EL (cell line): Measurements from ENCODE around the gene RNF213.

Experiments used
- DNase-seq: peaks from one replicate; pipeline ENCODE4 v3.0.0-alpha.2; 2016

Gene RNF213

GRCh38 chr17:80441133-80441578 lies 180.5 kb downstream of the RNF213 start:
- DNase-seq = peak; percentile 31

DNA sequence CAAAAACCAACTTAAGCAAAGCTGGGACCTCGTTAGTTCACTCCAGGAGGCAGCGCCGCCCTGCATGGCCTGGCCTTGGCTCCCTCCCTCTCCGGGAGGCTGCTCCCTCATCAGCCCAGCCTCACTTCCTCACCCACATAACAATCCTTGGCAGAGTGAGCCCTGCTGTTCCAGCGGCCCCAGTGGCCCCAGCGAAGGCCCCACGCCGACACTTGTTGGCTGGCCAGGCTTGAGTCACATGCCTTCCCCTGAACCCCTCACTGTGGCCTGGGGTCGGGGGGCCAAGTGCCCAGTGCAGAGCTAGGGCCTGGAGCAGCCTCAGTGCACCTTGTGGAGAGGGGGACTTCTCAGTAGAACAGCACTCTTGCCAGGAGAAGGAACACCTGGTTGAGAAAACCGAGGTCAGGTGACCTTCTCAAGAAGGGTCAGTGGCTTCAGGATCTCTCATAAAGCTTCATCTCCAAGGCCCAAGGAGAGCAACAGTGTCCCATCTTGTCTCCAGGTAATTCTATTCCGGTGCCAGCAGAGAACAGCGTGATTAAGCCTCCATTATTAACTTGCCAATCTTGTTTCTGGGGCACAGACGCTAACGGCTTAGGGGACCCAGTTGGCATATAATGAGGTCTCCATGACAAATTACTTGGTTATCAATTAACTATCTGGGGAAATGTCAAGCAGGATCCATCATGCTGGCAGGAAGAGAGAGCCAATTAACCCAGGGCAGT lies 181.1 kb downstream of the RNF213 start:
- no peak for DNase-seq

- no peak for DNase-seq
Observed at GRCh38 chr17:80442323-80442659, 181.6 kb downstream of the RNF213 start.

GRCh38 chr17:80442764-80443163 lies 182.1 kb downstream of the RNF213 start:
- DNase-seq = no peak

DNA sequence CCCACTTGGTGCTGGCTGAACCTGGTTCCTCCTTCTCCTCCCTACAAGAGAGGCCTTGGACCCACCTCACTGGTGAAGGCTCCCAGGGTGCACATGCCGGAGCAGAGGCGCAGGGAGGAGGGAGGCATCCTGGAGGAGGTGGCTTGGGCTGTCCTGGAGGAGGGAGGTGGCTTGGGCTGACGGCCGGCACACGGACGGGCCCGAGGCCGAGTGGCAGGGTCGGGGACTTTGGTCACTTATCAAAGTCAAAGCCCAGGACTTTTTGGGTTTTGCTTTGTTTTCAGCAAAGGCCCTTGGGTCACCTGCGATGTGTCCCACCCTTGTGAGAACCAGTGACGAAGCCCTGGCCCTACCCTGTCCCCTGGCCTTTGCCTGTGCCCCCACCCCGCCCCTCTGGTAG lies 182.8 kb downstream of the RNF213 start:
- no peak for DNase-seq

GRCh38 chr17:80443916-80444643 lies 183.4 kb downstream of the RNF213 start:
- no peak for DNase-seq

DNA sequence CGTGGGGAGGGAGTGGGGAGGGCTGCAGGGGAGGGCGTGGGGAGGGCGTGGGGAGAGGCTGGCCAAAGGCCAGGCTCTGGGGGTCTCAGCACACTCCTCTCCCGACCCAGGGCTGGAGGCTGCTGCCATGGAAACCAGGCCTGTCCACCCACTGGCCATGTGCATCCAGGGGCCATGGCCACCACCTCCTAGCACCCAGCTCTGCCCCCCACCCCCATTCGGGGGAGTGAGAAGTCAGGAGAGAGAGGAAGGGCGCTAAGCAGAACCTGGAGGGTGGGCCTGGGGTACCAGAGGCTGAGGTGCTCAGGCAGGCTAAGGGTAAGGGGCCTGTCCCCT lies 184.0 kb downstream of the RNF213 start:
- DNase-seq = no peak

DNA sequence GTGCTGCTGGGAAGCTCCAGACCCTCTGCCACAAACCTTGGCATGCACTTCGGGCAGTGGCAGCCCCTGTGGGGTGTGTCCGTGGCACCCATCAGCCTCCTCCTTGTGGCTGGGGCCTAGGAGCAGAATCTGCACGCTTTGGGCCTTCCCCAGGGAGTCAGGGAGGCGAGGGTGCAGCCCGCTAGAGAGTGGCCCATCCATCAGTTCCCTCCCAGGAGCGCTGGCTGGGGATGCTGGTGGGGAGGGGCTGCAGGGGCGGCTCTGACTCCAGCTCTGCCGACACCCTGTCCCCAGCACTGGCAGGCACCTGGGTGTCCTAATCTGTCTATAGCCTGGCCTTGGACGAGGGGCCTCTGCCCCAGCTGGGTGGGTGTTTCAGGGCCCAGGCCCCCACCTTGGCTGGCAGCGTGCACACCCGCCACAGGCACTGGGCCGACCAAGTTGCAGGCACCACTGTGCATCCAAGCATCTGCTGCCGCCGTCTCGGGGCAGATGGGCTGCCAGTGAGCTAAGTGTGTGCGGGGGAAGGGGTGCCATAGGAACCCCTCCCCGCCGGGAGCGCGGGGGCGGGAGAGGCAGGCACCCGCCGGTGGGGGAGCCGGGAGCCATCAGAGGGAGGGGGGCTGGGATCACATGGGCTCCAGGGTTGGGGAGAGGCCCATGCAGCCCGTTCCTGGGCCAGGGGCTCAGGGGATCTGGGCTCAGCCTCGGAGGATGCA lies 184.5 kb downstream of the RNF213 start:
- no peak for DNase-seq

GRCh38 chr17:80445726-80446110 lies 185.1 kb downstream of the RNF213 start:
- DNase-seq = no peak

DNA sequence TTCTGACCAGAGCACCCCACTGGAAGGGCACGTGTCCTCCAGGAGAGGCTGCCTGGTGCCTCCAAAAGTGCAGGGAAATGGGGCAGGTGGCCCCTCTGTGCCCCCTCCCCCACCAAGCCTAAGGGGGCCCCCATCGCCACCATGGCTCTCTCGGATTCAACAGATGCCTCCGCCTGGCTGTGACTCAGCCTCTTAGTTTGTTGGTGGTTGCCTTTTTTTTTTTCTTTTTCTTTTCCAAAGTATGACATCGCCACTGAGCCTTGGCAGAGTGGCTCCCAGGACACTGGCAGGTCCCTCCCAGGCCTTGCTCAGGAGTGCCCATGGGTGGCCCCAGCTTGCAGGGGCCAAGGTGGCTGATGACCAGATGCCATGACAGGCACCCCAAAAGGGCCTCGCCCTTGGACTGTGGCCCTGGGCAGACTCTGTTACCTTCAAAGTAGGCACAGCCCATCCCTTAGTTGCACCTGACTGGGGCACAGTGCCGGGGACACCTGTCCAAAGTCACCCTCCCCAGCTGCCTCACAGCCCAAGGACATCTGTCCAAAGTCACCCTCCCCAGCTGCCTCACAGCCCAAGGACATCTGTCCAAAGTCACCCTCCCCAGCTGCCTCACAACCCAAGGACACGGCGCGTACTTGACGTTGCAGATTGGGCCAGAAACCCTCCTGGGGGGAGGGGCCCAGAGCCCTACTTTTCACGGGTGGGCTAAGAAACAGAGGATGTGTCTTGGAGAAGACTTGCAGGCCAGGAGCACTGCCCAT lies 186.2 kb downstream of the RNF213 start:
- DNase-seq = peak; percentile 40

DNA sequence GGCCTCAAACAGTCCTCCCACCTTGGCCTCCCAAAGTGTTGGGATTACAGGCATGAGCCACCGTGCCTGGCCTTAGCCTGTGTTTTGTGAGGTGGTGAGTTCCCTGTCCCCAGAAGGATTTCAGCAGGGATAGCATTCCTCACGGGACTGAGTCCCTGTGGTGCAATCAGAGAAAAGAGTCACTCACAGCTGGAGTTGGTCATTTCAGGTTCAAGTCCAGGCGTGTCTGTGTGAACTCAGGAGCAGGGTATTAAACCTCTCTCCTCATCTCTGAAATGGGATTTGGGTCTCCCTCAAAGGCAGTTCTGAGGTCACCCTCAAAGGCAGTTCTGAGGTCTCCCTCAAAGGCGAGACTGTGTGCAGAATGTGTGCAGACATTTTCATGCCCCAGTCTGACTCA lies 187.1 kb downstream of the RNF213 start:
- DNase-seq = no peak
